IMR-90 (cell line): Measurements from ENCODE around the gene MARCHF7. TPM values are rescaled to one million over a fixed set of nuclear protein-coding genes. Genes with fewer than 3 reads are reported as not detected.

ENCODE experiments used
- ATAC-seq: fragments of 200-7000 bp; cut with Tn5 transposase; 2 replicates; pipeline ENCODE4 v1.9.1; 2020; ENCODE audit warnings: low read depth, mild to moderate bottlenecking, moderate library complexity
- BruUV-seq: library from RNA; stranded (reverse); fragments of 400-500 nt; replicated peaks from 2 replicates; lab custom pipeline; 2021; lab: Mats Ljungman, UMichigan
- CTCF ChIA-PET: fragments of 300-600 bp; formaldehyde crosslinking; extraction: SDS; loops from one replicate; lab custom pipeline; 2021; ENCODE audit warnings: antibody characterized with exemption; lab: Yijun Ruan, JAX
- POLR2A ChIA-PET: fragments of 300-600 bp; sonication (Branson Sonifier 250); formaldehyde crosslinking; loops from one replicate; lab custom pipeline; 2022; ENCODE audit warnings: antibody characterized with exemption; ENCODE audit not compliant: unreplicated experiment; lab: Charles Lee
- DNase-seq: peaks from one replicate; pipeline ENCODE4 v3.0.0; 2013
- H2AFZ ChIP-seq: replicated peaks from 2 replicates; pipeline ENCODE3; 2013; ENCODE audit warnings: low read length, mild to moderate bottlenecking; ENCODE audit not compliant: poor library complexity
- H2AK5ac ChIP-seq: 2 replicates; pipeline ENCODE4 v1.6.1; 2013; ENCODE audit warnings: low read depth, low read length, inconsistent platforms
- H2AK9ac ChIP-seq: replicated peaks from 2 replicates; pipeline ENCODE3; 2013; ENCODE audit warnings: mild to moderate bottlenecking, low read depth, low read length, moderate library complexity; ENCODE audit not compliant: poor library complexity
- H2BK120ac ChIP-seq: 2 replicates; pipeline ENCODE4 v1.6.1; 2013; ENCODE audit warnings: low read depth, low read length, inconsistent platforms
- H2BK15ac ChIP-seq: 3 replicates; pipeline ENCODE4 v1.6.1; 2013; ENCODE audit warnings: low read depth, low read length, inconsistent platforms
- H2BK20ac ChIP-seq: 2 replicates; pipeline ENCODE4 v1.6.1; 2013; ENCODE audit warnings: low read depth, mild to moderate bottlenecking, inconsistent platforms, low read length, moderate library complexity
- H2BK5ac ChIP-seq: 2 replicates; pipeline ENCODE4 v1.6.1; 2013; ENCODE audit warnings: mild to moderate bottlenecking, low read depth, low read length, inconsistent platforms; ENCODE audit not compliant: poor library complexity, severe bottlenecking
- H3K14ac ChIP-seq: replicated peaks from 2 replicates; pipeline ENCODE4 v1.6.1; 2013; ENCODE audit warnings: low read depth, low read length, inconsistent platforms
- H3K18ac ChIP-seq: 2 replicates; pipeline ENCODE4 v1.6.1; 2013; ENCODE audit warnings: low read depth, low read length, control low read depth
- H3K23ac ChIP-seq: 2 replicates; pipeline ENCODE4 v1.6.1; 2013; ENCODE audit warnings: low read depth, low read length, inconsistent platforms
- H3K27ac ChIP-seq: 2 replicates; pipeline ENCODE4 v1.5.1; 2013; ENCODE audit warnings: mild to moderate bottlenecking, control low read depth, low read length; ENCODE audit not compliant: insufficient read depth
- H3K27me3 ChIP-seq: 2 replicates; pipeline ENCODE4 v1.6.1; 2013; ENCODE audit warnings: low read length; ENCODE audit not compliant: control insufficient read depth, insufficient read depth
- H3K36me3 ChIP-seq: 2 replicates; pipeline ENCODE4 v1.6.1; 2013; ENCODE audit warnings: low read length, mixed read lengths; ENCODE audit not compliant: control insufficient read depth, insufficient read depth
- H3K4ac ChIP-seq: 2 replicates; pipeline ENCODE4 v1.6.1; 2013; ENCODE audit warnings: low read depth, low read length, inconsistent platforms
- H3K4me1 ChIP-seq: 2 replicates; pipeline ENCODE4 v1.6.1; 2013; ENCODE audit warnings: low read length, mixed read lengths; ENCODE audit not compliant: control insufficient read depth, insufficient read depth
- H3K4me2 ChIP-seq: 2 replicates; pipeline ENCODE4 v1.6.1; 2013; ENCODE audit warnings: low read depth, mild to moderate bottlenecking, control low read depth, low read length, moderate library complexity
- H3K4me3 ChIP-seq: 2 replicates; pipeline ENCODE4 v1.5.1; 2013; ENCODE audit warnings: low read depth, mild to moderate bottlenecking, control low read depth, low read length, moderate library complexity; ENCODE audit not compliant: insufficient read depth
- H3K56ac ChIP-seq: 2 replicates; pipeline ENCODE4 v1.6.1; 2013; ENCODE audit warnings: low read length, inconsistent platforms; ENCODE audit not compliant: insufficient read depth; ENCODE audit errors: extremely low read depth
- H3K79me1 ChIP-seq, 2 experiments: 2 replicates each; pipeline ENCODE4 v1.6.1; 2013; ENCODE audit warnings: low read length in 2 of 2, inconsistent platforms in 1 of 2, low read depth in 1 of 2
- H3K9ac ChIP-seq: 2 replicates; pipeline ENCODE4 v1.6.1; 2013; ENCODE audit warnings: low read depth, low read length, control low read depth
- H3K9me1 ChIP-seq: 2 replicates; pipeline ENCODE4 v1.6.1; 2013; ENCODE audit warnings: low read length, inconsistent platforms; ENCODE audit not compliant: insufficient read depth
- H3K9me3 ChIP-seq: 2 replicates; pipeline ENCODE4 v1.6.1; 2013; ENCODE audit warnings: low read length; ENCODE audit not compliant: control insufficient read depth, insufficient read depth
- H4K20me1 ChIP-seq: 2 replicates; pipeline ENCODE4 v1.6.1; 2013; ENCODE audit warnings: low read length, inconsistent platforms; ENCODE audit not compliant: insufficient read depth
- H4K5ac ChIP-seq: 2 replicates; pipeline ENCODE4 v1.6.1; 2013; ENCODE audit warnings: mild to moderate bottlenecking, low read depth, low read length, control low read depth
- H4K8ac ChIP-seq, 2 experiments: 2 replicates each; pipeline ENCODE4 v1.6.1; 2013; ENCODE audit warnings: low read depth in 2 of 2, low read length in 2 of 2, control low read depth in 1 of 2, inconsistent platforms in 1 of 2
- H4K91ac ChIP-seq: 2 replicates; pipeline ENCODE4 v1.6.1; 2013; ENCODE audit warnings: low read depth, low read length, inconsistent platforms; ENCODE audit not compliant: insufficient read depth
- CTCF ChIP-seq: conservative IDR thresholded peaks from 2 replicates; pipeline ENCODE4 v1.5.1; 2012; ENCODE audit warnings: mild to moderate bottlenecking, low read depth, low read length, improper control_type of control experiment
- MAZ ChIP-seq: IDR thresholded peaks from 2 replicates; pipeline ENCODE4 v1.6.1; 2012; ENCODE audit warnings: low read depth, mild to moderate bottlenecking, low read length, improper control_type of control experiment, moderate library complexity, borderline replicate concordance
- RAD21 ChIP-seq: IDR thresholded peaks from 2 replicates; pipeline ENCODE4 v1.6.1; 2012; ENCODE audit warnings: low read length, improper control_type of control experiment
- SMC3 ChIP-seq: fragments of 150-350 bp; IDR thresholded peaks from 2 replicates; pipeline ENCODE4 v1.6.1; 2016; ENCODE audit warnings: low read depth, mild to moderate bottlenecking, antibody characterized with exemption, low read length, moderate library complexity
- WGBS, 2 experiments: methylation state at CpG; one replicate each; pipeline versions ENCODE4 v1.1.5 to v1.1.7; 2013; ENCODE audit warnings: missing lambda C conversion rate in 2 of 2; ENCODE audit not compliant: insufficient read length in 1 of 2; ENCODE audit errors: extremely low coverage in 2 of 2; 5-methylcytosine and 5-hydroxymethylcytosine counted together
- dilution Hi-C: fragments of 300-500 bp; cut with HindIII; formaldehyde crosslinking; loops from one replicate; pipeline ENCODE4 v1.14.3; 2018; ENCODE audit warnings: low sequenced_read_pairs; ENCODE audit not compliant: unreplicated experiment
- in situ Hi-C: fragments of 300-500 bp; cut with MboI; formaldehyde crosslinking; loops from 3 replicates; pipeline ENCODE4 v1.14.3; 2019; ENCODE audit warnings: low sequenced_read_pairs, inconsistent platforms, mixed read lengths
- intact Hi-C: fragments of 100-400 bp; cut with micrococcal nuclease; formaldehyde crosslinking; loops from 2 replicates; pipeline ENCODE4 v1.10.0; 2022
- polyA plus RNA-seq, 3 experiments: library from polyadenylated mRNA; depleted of rRNA; stranded (reverse); fragments of >200 nt; gene quantifications; 2 replicates each; pipeline ENCODE4 v1.2.3, GENCODE V29; 2012; ENCODE audit warnings: low replicate concordance in 1 of 3
- total RNA-seq: library from RNA; depleted of rRNA; stranded (reverse); fragments of >200 nt; gene quantifications from 2 replicates; pipeline ENCODE4 v1.2.3, GENCODE V29; 2012

Gene MARCHF7
- total and polyA plus RNA-seq, 2 of the 4 experiments (the other 2 are of a cell fraction) = 59.1 to 193 TPM

DNA sequence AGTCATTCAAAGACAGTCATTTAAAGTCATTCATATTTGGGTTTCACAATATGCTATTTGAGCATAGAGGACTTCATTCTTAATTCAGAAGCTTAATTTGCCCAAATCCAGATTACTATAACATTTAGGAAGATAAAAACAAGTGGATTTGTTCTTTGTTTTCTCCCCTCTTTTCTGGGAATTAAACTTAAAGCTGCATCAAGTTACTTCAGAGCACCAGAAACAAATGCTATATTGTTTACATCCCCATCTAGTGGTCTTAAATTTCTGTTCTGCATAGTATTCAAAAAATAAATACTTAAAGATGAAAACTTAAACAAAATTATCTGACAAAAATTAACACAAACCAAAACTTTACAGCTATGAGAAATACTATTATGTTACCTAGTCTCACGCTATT is 34.7 kb upstream of the MARCHF7 start:
- Histone ChIP-seq H3K27ac (no peak overlapping the region), H3K18ac (no peak overlapping the region), H2BK5ac (no peak overlapping the region), H3K79me1 (no peaks in the 10 kb centered on the region), H3K9me3 (no peaks in the 10 kb centered on the region), H3K4me3 (no peak overlapping the region), H4K91ac (no peak overlapping the region), H3K14ac (no peak overlapping the region), H3K56ac (no peak overlapping the region), H3K4me2 (no peak overlapping the region), H3K36me3 (no peaks in the 10 kb centered on the region), H2AK5ac (no peak overlapping the region), H2BK15ac (no peak overlapping the region), H3K4ac (no peak overlapping the region), H4K20me1 (no peaks in the 10 kb centered on the region), H4K5ac (no peak overlapping the region), H3K9me1 (no peaks in the 10 kb centered on the region), H2AK9ac (no peak overlapping the region), H2BK20ac (no peak overlapping the region), H4K8ac (no peak overlapping the region), H2BK120ac (no peak overlapping the region), H3K9ac (no peak overlapping the region), H3K4me1 (peaks cover 3% of the 10 kb centered on the region; the same call in 1 of the 2 replicates), H2AFZ (no peak overlapping the region), H3K27me3 (no peaks in the 10 kb centered on the region), H3K23ac (no peak overlapping the region)
- intact Hi-C loops = no loop called here
- CTCF ChIA-PET = no interaction called here
- in situ Hi-C loops = no loop called here
- DNase-seq = peak; percentile 33
- TF ChIP-seq MAZ (no peak), CTCF (peak; percentile 42), RAD21 (peak; percentile 40; the same call in 1 of the 2 replicates), SMC3 (peak; percentile 22; the same call in 1 of the 2 replicates)
- 0 out of 2 replicates have a peak, but pooled peaks have one; percentile 27 for ATAC-seq
- BruUV-seq = no TSS peak
- dilution Hi-C loops = no loop called here
- WGBS, 2 experiments = no CpG with 5 or more reads among the region's 1 CpG
- POLR2A ChIA-PET = no interaction called here
